ENCODE data around the gene ZNF134. TPM values are rescaled to one million over a fixed set of nuclear protein-coding genes. Genes with fewer than 3 reads are reported as not detected.
A peak's percentile ranks its signal among the peaks of the same experiment; 100 is the strongest.

The ZNF134 gene
- total and polyA plus RNA-seq, 9 of the 15 experiments (the other 6 are each of a cell fraction or from before 2014, with no cell fraction given) = 1.3 to 10.0 (median 5.7) TPM

- no peak for TF ChIP-seq MGA (IDR thresholded peaks at IDR 0.05)
- no peak; the same call in 1 of the 2 replicates for TF ChIP-seq EP400 (IDR thresholded peaks at IDR 0.05)
- 0 out of 2 replicates have a peak, but pooled peaks have one; percentile 18 for TF ChIP-seq ZBED1 (IDR thresholded peaks at IDR 0.05)
- no peak for TF ChIP-seq BRCA1 (IDR thresholded peaks at IDR 0.05)
- no peak for TF ChIP-seq BRCA1 (CRISPR knock-in tag; IDR thresholded peaks at IDR 0.05)
- no peak for TF ChIP-seq ETV6 (IDR thresholded peaks at IDR 0.05; ENCODE audit: borderline replicate concordance in 1 of 2, low read depth in 2 of 2, low read length in 1 of 2)
- TF ChIP-seq ETV6 (CRISPR knock-in tag; IDR thresholded peaks at IDR 0.05; ENCODE audit: borderline replicate concordance) = 0 out of 2 replicates have a peak, but pooled peaks have one; percentile 16
- TF ChIP-seq, protein P1, sequence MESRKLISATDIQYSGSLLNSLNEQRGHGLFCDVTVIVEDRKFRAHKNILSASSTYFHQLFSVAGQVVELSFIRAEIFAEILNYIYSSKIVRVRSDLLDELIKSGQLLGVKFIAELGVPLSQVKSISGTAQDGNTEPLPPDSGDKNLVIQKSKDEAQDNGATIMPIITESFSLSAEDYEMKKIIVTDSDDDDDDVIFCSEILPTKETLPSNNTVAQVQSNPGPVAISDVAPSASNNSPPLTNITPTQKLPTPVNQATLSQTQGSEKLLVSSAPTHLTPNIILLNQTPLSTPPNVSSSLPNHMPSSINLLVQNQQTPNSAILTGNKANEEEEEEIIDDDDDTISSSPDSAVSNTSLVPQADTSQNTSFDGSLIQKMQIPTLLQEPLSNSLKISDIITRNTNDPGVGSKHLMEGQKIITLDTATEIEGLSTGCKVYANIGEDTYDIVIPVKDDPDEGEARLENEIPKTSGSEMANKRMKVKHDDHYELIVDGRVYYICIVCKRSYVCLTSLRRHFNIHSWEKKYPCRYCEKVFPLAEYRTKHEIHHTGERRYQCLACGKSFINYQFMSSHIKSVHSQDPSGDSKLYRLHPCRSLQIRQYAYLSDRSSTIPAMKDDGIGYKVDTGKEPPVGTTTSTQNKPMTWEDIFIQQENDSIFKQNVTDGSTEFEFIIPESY (CRISPR knock-in tag; IDR thresholded peaks at IDR 0.05) = no peak
- no peak for TF ChIP-seq ZNF780A (CRISPR knock-in tag; IDR thresholded peaks at IDR 0.05)
- TF ChIP-seq KDM5B (IDR thresholded peaks at IDR 0.05; ENCODE audit: insufficient replicate concordance, low read depth, low read length) = peak; percentile 34
- TF ChIP-seq ZKSCAN3 (CRISPR knock-in tag; IDR thresholded peaks at IDR 0.05) = no peak
- TF ChIP-seq, protein P2, sequence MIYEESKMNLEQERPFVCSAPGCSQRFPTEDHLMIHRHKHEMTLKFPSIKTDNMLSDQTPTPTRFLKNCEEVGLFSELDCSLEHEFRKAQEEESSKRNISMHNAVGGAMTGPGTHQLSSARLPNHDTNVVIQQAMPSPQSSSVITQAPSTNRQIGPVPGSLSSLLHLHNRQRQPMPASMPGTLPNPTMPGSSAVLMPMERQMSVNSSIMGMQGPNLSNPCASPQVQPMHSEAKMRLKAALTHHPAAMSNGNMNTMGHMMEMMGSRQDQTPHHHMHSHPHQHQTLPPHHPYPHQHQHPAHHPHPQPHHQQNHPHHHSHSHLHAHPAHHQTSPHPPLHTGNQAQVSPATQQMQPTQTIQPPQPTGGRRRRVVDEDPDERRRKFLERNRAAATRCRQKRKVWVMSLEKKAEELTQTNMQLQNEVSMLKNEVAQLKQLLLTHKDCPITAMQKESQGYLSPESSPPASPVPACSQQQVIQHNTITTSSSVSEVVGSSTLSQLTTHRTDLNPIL (CRISPR knock-in tag; IDR thresholded peaks at IDR 0.05) = no peak
- TF ChIP-seq ZNF561 (CRISPR knock-in tag; conservative IDR thresholded peaks at IDR 0.05) = no peak
- TF ChIP-seq STAT5A (IDR thresholded peaks at IDR 0.05; ENCODE audit: borderline replicate concordance, low read length) = no peak
Observed at GRCh38 chr19:57599761-57600383, 14.2 kb upstream of the ZNF134 start, which contains the start of gene ZNF530 (continued).
